ENCODE measurements around the gene EPB41L1. TPM values are rescaled to one million over a fixed set of nuclear protein-coding genes. Genes with fewer than 3 reads are reported as not detected.

EPB41L1 gene
- total RNA-seq, 1 experiment from 2014 or later: 38.7 TPM

- TF ChIP-seq, protein P1, sequence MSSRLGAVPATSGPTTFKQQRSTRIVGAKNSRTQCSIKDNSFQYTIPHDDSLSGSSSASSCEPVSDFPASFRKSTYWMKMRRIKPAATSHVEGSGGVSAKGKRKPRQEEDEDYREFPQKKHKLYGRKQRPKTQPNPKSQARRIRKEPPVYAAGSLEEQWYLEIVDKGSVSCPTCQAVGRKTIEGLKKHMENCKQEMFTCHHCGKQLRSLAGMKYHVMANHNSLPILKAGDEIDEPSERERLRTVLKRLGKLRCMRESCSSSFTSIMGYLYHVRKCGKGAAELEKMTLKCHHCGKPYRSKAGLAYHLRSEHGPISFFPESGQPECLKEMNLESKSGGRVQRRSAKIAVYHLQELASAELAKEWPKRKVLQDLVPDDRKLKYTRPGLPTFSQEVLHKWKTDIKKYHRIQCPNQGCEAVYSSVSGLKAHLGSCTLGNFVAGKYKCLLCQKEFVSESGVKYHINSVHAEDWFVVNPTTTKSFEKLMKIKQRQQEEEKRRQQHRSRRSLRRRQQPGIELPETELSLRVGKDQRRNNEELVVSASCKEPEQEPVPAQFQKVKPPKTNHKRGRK (CRISPR knock-in tag; IDR thresholded peaks at IDR 0.05; ENCODE audit: borderline replicate concordance): no peak
- TF ChIP-seq FOXJ3 (CRISPR knock-in tag; IDR thresholded peaks at IDR 0.05; ENCODE audit: borderline replicate concordance): no peak
- no peak for TF ChIP-seq NFATC4 (CRISPR knock-in tag; IDR thresholded peaks at IDR 0.05)
- no peak for TF ChIP-seq ZNF423 (CRISPR knock-in tag; IDR thresholded peaks at IDR 0.05)
- TF ChIP-seq PREB (CRISPR knock-in tag; IDR thresholded peaks at IDR 0.05; ENCODE audit: borderline replicate concordance): no peak
- TF ChIP-seq GRHL2 (CRISPR knock-in tag; IDR thresholded peaks at IDR 0.05; ENCODE audit: insufficient replicate concordance, severe bottlenecking): no peak
- TF ChIP-seq, protein P2, sequence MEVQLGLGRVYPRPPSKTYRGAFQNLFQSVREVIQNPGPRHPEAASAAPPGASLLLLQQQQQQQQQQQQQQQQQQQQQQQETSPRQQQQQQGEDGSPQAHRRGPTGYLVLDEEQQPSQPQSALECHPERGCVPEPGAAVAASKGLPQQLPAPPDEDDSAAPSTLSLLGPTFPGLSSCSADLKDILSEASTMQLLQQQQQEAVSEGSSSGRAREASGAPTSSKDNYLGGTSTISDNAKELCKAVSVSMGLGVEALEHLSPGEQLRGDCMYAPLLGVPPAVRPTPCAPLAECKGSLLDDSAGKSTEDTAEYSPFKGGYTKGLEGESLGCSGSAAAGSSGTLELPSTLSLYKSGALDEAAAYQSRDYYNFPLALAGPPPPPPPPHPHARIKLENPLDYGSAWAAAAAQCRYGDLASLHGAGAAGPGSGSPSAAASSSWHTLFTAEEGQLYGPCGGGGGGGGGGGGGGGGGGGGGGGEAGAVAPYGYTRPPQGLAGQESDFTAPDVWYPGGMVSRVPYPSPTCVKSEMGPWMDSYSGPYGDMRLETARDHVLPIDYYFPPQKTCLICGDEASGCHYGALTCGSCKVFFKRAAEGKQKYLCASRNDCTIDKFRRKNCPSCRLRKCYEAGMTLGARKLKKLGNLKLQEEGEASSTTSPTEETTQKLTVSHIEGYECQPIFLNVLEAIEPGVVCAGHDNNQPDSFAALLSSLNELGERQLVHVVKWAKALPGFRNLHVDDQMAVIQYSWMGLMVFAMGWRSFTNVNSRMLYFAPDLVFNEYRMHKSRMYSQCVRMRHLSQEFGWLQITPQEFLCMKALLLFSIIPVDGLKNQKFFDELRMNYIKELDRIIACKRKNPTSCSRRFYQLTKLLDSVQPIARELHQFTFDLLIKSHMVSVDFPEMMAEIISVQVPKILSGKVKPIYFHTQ (CRISPR knock-in tag; IDR thresholded peaks at IDR 0.05): no peak
- no peak for TF ChIP-seq SMAD3 (CRISPR knock-in tag; IDR thresholded peaks at IDR 0.05; ENCODE audit: borderline replicate concordance)
Measured at GRCh38 chr20:36238760-36239159, 84.2 kb downstream of the EPB41L1 start (continued).

DNA sequence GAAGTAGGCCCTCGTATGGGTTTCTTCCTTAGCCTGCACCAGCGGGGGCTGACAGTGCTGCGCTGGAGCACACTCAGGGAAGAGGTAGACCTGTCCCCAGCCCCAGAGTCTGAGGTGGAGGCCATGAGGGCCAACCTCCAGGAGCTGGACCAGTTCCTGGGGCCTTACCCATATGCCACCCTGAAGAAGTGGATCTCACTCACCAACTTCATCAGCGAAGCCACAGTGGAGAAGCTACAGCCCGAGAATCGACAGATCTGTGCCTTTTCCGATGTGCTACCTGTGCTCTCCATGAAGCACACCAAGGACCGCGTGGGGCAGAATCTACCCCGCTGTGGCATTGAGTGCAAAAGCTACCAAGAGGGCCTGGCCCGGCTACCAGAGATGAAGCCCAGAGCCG, 85.5 kb downstream of the EPB41L1 start:
- no peaks in the 10 kb centered on the region for H3K9me3 Mint-ChIP-seq
- TF ChIP-seq FOXK1 (CRISPR knock-in tag; IDR thresholded peaks at IDR 0.05): no peak
- TF ChIP-seq, protein P3, sequence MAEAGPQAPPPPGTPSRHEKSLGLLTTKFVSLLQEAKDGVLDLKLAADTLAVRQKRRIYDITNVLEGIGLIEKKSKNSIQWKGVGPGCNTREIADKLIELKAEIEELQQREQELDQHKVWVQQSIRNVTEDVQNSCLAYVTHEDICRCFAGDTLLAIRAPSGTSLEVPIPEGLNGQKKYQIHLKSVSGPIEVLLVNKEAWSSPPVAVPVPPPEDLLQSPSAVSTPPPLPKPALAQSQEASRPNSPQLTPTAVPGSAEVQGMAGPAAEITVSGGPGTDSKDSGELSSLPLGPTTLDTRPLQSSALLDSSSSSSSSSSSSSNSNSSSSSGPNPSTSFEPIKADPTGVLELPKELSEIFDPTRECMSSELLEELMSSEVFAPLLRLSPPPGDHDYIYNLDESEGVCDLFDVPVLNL (CRISPR knock-in tag; IDR thresholded peaks at IDR 0.05; ENCODE audit: borderline replicate concordance, low read depth): no peak
- no peak for TF ChIP-seq NFE2L1 (CRISPR knock-in tag; IDR thresholded peaks at IDR 0.05)
- no peak for TF ChIP-seq HMGA2 (CRISPR knock-in tag; IDR thresholded peaks at IDR 0.05)
- TF ChIP-seq, protein P4, sequence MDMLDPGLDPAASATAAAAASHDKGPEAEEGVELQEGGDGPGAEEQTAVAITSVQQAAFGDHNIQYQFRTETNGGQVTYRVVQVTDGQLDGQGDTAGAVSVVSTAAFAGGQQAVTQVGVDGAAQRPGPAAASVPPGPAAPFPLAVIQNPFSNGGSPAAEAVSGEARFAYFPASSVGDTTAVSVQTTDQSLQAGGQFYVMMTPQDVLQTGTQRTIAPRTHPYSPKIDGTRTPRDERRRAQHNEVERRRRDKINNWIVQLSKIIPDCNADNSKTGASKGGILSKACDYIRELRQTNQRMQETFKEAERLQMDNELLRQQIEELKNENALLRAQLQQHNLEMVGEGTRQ (CRISPR knock-in tag; IDR thresholded peaks at IDR 0.05): no peak
- ChIA-PET CTCF (interaction anchor here (1.0 to 1.7 kb wide), 3 partner anchors 38 to 199 kb away, joined by 3 to 7 read pairs (median 5); no protein-coding TSS in a partner anchor), POLR2A (no interaction called here)
- H3K27me3 Mint-ChIP-seq (ENCODE audit: low read depth): no peaks in the 10 kb centered on the region; the same call in 1 of the 2 replicates
- no peak overlapping the region for H3K27ac Mint-ChIP-seq
- no peak overlapping the region for H3K4me3 Mint-ChIP-seq
- ATAC-seq (no peak), DNase-seq (ENCODE audit: low spot score) (no peak)
- peaks cover 12% of the 10 kb centered on the region for H3K4me1 Mint-ChIP-seq
- peaks cover 30% of the 10 kb centered on the region for H3K36me3 Mint-ChIP-seq

GRCh38 chr20:36241678-36242077, 87.1 kb downstream of the EPB41L1 start:
- ChIA-PET CTCF (no interaction called here), POLR2A (no interaction called here)
- ATAC-seq (no peak), DNase-seq (ENCODE audit: low spot score) (no peak)
- Mint-ChIP-seq H3K36me3 (peaks cover 35% of the 10 kb centered on the region), H3K4me3 (no peak overlapping the region), H3K9me3 (no peaks in the 10 kb centered on the region), H3K27me3 (ENCODE audit: low read depth) (no peaks in the 10 kb centered on the region), H3K27ac (no peak overlapping the region), H3K4me1 (peaks cover 9% of the 10 kb centered on the region)
- TF ChIP-seq MYBL2 (CRISPR knock-in tag; IDR thresholded peaks at IDR 0.05) (no peak), ETV6 (CRISPR knock-in tag; IDR thresholded peaks at IDR 0.05) (no peak), SOX15 (CRISPR knock-in tag; IDR thresholded peaks at IDR 0.05) (no peak), ZNF281 (CRISPR knock-in tag; IDR thresholded peaks at IDR 0.05) (no peak), ESRRA (CRISPR knock-in tag; IDR thresholded peaks at IDR 0.05; ENCODE audit: borderline replicate concordance) (no peak), ZNF232 (CRISPR knock-in tag; IDR thresholded peaks at IDR 0.05) (no peak)
- TF ChIP-seq, protein P4 (CRISPR knock-in tag; IDR thresholded peaks at IDR 0.05): no peak
- TF ChIP-seq, protein P5, sequence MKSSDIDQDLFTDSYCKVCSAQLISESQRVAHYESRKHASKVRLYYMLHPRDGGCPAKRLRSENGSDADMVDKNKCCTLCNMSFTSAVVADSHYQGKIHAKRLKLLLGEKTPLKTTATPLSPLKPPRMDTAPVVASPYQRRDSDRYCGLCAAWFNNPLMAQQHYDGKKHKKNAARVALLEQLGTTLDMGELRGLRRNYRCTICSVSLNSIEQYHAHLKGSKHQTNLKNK (CRISPR knock-in tag; IDR thresholded peaks at IDR 0.05): no peak
